Measurements from ENCODE around the gene ZDHHC14.

The ZDHHC14 gene

DNA sequence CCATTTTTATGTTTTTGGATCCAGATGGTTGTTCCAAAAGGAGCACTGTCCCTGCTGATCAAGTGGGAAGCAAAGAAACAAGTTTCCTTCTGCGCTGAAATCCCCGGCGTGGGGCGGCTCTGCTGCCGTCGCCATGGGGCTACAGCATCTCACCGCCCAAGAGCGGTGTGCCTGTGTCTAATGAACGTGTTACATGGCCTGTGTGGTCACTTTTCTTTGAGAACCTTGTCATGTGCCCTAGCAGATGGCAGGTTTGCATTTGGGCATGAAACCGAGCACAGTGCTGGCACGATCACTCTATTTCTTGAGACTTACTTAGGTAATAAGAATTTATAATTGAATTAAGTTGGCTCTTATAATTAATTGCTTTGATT is 51.9 kb downstream of the ZDHHC14 start:
- H2AFZ ChIP-seq (ENCODE audit: low read length) = no peak overlapping the region
- H2BK12ac ChIP-seq (ENCODE audit: low read length) = no peak overlapping the region
- no peak overlapping the region for H2BK5ac ChIP-seq (ENCODE audit: low read length)
- no peak overlapping the region for H3K4ac ChIP-seq (ENCODE audit: low read length)
- no peak overlapping the region for H4K91ac ChIP-seq (ENCODE audit: low read depth, low read length, poor library complexity)
- H3K23ac ChIP-seq (ENCODE audit: low read depth, low read length, poor library complexity) = no peak overlapping the region
- peaks cover 0 to 17% of the 10 kb centered on the region in 2 donors for H3K4me1 ChIP-seq (ENCODE audit: control insufficient read depth in 2 of 2, insufficient read depth in 1 of 2, low read depth in 1 of 2, low read length in 2 of 2)
- no peak overlapping the region for H3K4me2 ChIP-seq (ENCODE audit: insufficient read depth, low read length, poor library complexity, severe bottlenecking)
- no peaks in the 10 kb centered on the region for H3K9me3 ChIP-seq (replicated peaks in 1 of 2; ENCODE audit: control insufficient read depth in 2 of 2, insufficient read depth in 1 of 2, low read depth in 1 of 2, low read length in 2 of 2)
- H2AK5ac ChIP-seq (ENCODE audit: low read depth, low read length) = no peak overlapping the region
- no peak overlapping the region for H4K8ac ChIP-seq (ENCODE audit: low read depth, low read length)
- H3K27ac ChIP-seq (replicated peaks; ENCODE audit: low read length) = no peak overlapping the region
- DNase-seq (ENCODE audit: low spot score) = no peak
- H2BK120ac ChIP-seq (ENCODE audit: low read depth, low read length) = no peak overlapping the region
- no peaks in the 10 kb centered on the region for H3K36me3 ChIP-seq (replicated peaks in 1 of 2; ENCODE audit: control insufficient read depth in 2 of 2, insufficient read depth in 2 of 2, low read length in 2 of 2)
- H3K18ac ChIP-seq (ENCODE audit: low read length) = no peak overlapping the region
- no peak overlapping the region for H2BK15ac ChIP-seq (ENCODE audit: low read length)
- no CpG with 5 or more reads among the region's 11 CpGs for WGBS, 2 donors (ENCODE audit: extremely low coverage in 2 of 2, insufficient read length in 2 of 2, insufficient replicate concordance in 1 of 2)
- H3K14ac ChIP-seq (ENCODE audit: low read length) = no peak overlapping the region
- no peak overlapping the region for H3K9ac ChIP-seq (ENCODE audit: low read depth, low read length, poor library complexity)
- H3K4me3 ChIP-seq (ENCODE audit: low read length in 2 of 2) = no peak overlapping the region
- H3K27me3 ChIP-seq (ENCODE audit: control insufficient read depth in 3 of 3, insufficient read depth in 3 of 3, low read depth in 1 of 3, low read length in 3 of 3) = no peaks in the 10 kb centered on the region
- no peaks in the 10 kb centered on the region for H3K79me1 ChIP-seq (ENCODE audit: low read depth, low read length)

DNA sequence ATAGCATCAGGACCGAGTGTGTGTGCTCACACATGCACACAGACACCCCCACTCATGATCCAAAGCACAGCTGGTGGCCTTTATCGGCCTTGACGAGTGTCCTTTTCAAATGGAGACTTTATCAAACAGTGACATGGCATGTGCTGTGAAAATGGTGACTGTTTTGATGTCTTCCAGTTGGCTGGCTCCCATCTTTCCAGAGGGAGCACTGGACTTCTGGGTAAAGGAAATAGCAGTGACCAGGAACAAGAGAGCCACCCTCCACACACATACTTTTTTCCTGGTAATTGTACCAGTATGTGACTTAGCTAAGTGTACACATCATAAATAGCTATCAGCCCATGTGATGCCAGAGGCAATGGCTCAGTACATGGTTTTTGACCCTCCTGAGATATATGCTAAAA is 52.7 kb downstream of the ZDHHC14 start:
- Histone ChIP-seq H3K14ac (ENCODE audit: low read length) (no peak overlapping the region), H2BK120ac (ENCODE audit: low read depth, low read length) (no peak overlapping the region), H3K36me3 (replicated peaks in 1 of 2; ENCODE audit: control insufficient read depth in 2 of 2, insufficient read depth in 2 of 2, low read length in 2 of 2) (no peaks in the 10 kb centered on the region), H2BK5ac (ENCODE audit: low read length) (no peak overlapping the region), H3K4me2 (ENCODE audit: insufficient read depth, low read length, poor library complexity, severe bottlenecking) (no peak overlapping the region), H3K23ac (ENCODE audit: low read depth, low read length, poor library complexity) (no peak overlapping the region), H3K27me3 (ENCODE audit: control insufficient read depth in 3 of 3, insufficient read depth in 3 of 3, low read depth in 1 of 3, low read length in 3 of 3) (no peaks in the 10 kb centered on the region), H3K27ac (replicated peaks; ENCODE audit: low read length) (no peak overlapping the region), H2AFZ (ENCODE audit: low read length) (no peak overlapping the region), H3K9ac (ENCODE audit: low read depth, low read length, poor library complexity) (no peak overlapping the region), H3K18ac (ENCODE audit: low read length) (no peak overlapping the region), H3K9me3 (replicated peaks in 1 of 2; ENCODE audit: control insufficient read depth in 2 of 2, insufficient read depth in 1 of 2, low read depth in 1 of 2, low read length in 2 of 2) (no peaks in the 10 kb centered on the region), H3K4ac (ENCODE audit: low read length) (no peak overlapping the region), H3K4me3 (ENCODE audit: low read length in 2 of 2) (no peak overlapping the region), H2BK15ac (ENCODE audit: low read length) (no peak overlapping the region), H3K4me1 (ENCODE audit: control insufficient read depth in 2 of 2, insufficient read depth in 1 of 2, low read depth in 1 of 2, low read length in 2 of 2) (peaks cover 0 to 16% of the 10 kb centered on the region in 2 donors), H2AK5ac (ENCODE audit: low read depth, low read length) (no peak overlapping the region), H4K91ac (ENCODE audit: low read depth, low read length, poor library complexity) (no peak overlapping the region), H2BK12ac (ENCODE audit: low read length) (no peak overlapping the region), H3K79me1 (ENCODE audit: low read depth, low read length) (no peaks in the 10 kb centered on the region), H4K8ac (ENCODE audit: low read depth, low read length) (no peak overlapping the region)
- no peak for DNase-seq (ENCODE audit: low spot score)
- WGBS, 2 donors (ENCODE audit: extremely low coverage in 2 of 2, insufficient read length in 2 of 2, insufficient replicate concordance in 1 of 2) = no CpG with 5 or more reads among the region's 3 CpGs

DNA sequence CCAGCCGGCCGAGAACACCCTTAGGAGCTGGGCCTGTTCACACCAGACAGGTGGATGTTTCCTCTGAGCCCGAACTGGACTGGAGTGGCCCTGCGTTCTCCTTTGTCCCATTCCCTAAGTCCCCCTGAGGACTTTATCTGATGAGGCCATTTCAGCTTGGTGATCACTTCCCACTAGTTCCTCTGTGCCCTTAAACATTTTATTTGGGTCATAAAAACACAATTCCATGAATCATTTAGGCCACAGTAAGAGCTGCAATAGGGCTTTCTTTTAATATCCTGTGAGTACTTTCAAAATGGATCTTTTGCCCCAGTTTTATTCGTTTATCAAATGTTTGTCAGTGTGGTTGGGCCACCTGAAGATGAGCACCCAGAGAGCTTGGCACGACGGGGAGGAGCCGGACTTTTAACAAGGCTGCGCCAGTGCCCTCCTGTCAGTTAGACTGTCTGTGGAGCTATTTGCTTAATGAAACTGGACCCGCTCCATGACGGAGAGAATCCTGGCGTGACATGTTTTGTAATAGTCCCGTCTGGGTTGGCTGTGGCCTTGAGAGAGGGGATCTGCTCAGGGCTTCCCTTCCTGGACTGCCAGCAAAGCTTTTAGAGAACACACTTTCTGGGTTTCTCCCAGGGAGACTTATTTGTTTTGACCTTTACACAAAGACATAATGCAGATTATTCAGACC is 53.5 kb downstream of the ZDHHC14 start:
- H2BK120ac ChIP-seq (ENCODE audit: low read depth, low read length) = no peak overlapping the region
- H2AFZ ChIP-seq (ENCODE audit: low read length) = no peak overlapping the region
- no peak overlapping the region for H3K4me3 ChIP-seq (ENCODE audit: low read length in 2 of 2)
- H3K4me2 ChIP-seq (ENCODE audit: insufficient read depth, low read length, poor library complexity, severe bottlenecking) = no peak overlapping the region
- no peak overlapping the region for H3K4ac ChIP-seq (ENCODE audit: low read length)
- H2BK12ac ChIP-seq (ENCODE audit: low read length) = no peak overlapping the region
- H3K14ac ChIP-seq (ENCODE audit: low read length) = no peak overlapping the region
- no peaks in the 10 kb centered on the region for H3K36me3 ChIP-seq (replicated peaks in 1 of 2; ENCODE audit: control insufficient read depth in 2 of 2, insufficient read depth in 2 of 2, low read length in 2 of 2)
- no peak overlapping the region for H2BK5ac ChIP-seq (ENCODE audit: low read length)
- no peak overlapping the region for H3K23ac ChIP-seq (ENCODE audit: low read depth, low read length, poor library complexity)
- H4K8ac ChIP-seq (ENCODE audit: low read depth, low read length) = no peak overlapping the region
- H3K9ac ChIP-seq (ENCODE audit: low read depth, low read length, poor library complexity) = no peak overlapping the region
- H3K18ac ChIP-seq (ENCODE audit: low read length) = no peak overlapping the region
- no peak overlapping the region for H2AK5ac ChIP-seq (ENCODE audit: low read depth, low read length)
- no peaks in the 10 kb centered on the region for H3K9me3 ChIP-seq (replicated peaks in 1 of 2; ENCODE audit: control insufficient read depth in 2 of 2, insufficient read depth in 1 of 2, low read depth in 1 of 2, low read length in 2 of 2)
- DNase-seq (ENCODE audit: low spot score) = no peak
- no peaks in the 10 kb centered on the region for H3K79me1 ChIP-seq (ENCODE audit: low read depth, low read length)
- no peak overlapping the region for H3K27ac ChIP-seq (replicated peaks; ENCODE audit: low read length)
- H3K4me1 ChIP-seq (ENCODE audit: control insufficient read depth in 2 of 2, insufficient read depth in 1 of 2, low read depth in 1 of 2, low read length in 2 of 2) = peaks cover 0 to 14% of the 10 kb centered on the region in 2 donors
- no peak overlapping the region for H2BK15ac ChIP-seq (ENCODE audit: low read length)
- H4K91ac ChIP-seq (ENCODE audit: low read depth, low read length, poor library complexity) = no peak overlapping the region
- no CpG with 5 or more reads among the region's 13 CpGs for WGBS, 2 donors (ENCODE audit: extremely low coverage in 2 of 2, insufficient read length in 2 of 2, insufficient replicate concordance in 1 of 2)
- H3K27me3 ChIP-seq (ENCODE audit: control insufficient read depth in 3 of 3, insufficient read depth in 3 of 3, low read depth in 1 of 3, low read length in 3 of 3) = no peaks in the 10 kb centered on the region

DNA sequence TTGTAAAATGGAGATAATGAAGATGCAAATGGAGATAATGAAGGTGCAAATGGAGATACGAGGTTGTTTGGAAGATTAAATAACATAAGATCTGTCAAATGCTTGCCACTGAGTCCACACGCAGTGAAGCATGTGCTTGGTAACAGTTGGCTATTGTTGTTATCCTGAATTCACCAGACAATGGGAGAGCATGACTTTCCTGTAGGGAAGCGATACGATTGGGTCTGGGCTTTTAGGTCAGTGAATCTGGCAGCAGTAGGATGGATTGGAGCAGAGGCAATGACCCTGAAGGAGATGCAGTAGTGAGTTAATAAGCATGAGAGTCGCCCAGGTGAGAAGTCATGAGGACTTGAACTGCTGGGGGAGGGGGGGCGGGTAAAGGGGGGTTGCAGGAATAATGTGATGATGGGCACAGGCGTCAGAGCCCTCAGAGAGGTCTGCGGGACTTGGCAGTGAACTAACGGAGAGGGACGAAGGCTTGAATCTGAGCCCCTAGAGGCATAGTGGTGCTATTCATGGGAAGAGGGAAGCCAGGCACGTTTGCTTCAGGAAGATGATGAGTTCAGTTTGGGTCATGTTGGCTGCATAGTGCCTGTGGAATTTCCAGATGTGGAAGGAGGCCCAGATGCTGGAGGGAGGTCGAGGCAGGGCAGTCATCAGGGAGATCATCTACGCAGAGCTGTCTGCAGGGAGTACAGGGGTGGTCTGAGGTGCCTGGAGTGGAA is 55.4 kb downstream of the ZDHHC14 start:
- Histone ChIP-seq H3K14ac (ENCODE audit: low read length) (peak overlapping the region; percentile 25), H3K9me3 (replicated peaks in 1 of 2; ENCODE audit: control insufficient read depth in 2 of 2, insufficient read depth in 1 of 2, low read depth in 1 of 2, low read length in 2 of 2) (no peaks in the 10 kb centered on the region), H3K27me3 (ENCODE audit: control insufficient read depth in 3 of 3, insufficient read depth in 3 of 3, low read depth in 1 of 3, low read length in 3 of 3) (no peaks in the 10 kb centered on the region), H2BK120ac (ENCODE audit: low read depth, low read length) (no peak overlapping the region), H3K36me3 (replicated peaks in 1 of 2; ENCODE audit: control insufficient read depth in 2 of 2, insufficient read depth in 2 of 2, low read length in 2 of 2) (no peaks in the 10 kb centered on the region), H3K79me1 (ENCODE audit: low read depth, low read length) (no peaks in the 10 kb centered on the region), H3K23ac (ENCODE audit: low read depth, low read length, poor library complexity) (peak overlapping the region; percentile 61), H2AFZ (ENCODE audit: low read length) (no peak overlapping the region), H3K9ac (ENCODE audit: low read depth, low read length, poor library complexity) (no peak overlapping the region), H2AK5ac (ENCODE audit: low read depth, low read length) (peak overlapping the region; percentile 66), H2BK15ac (ENCODE audit: low read length) (no peak overlapping the region), H3K4ac (ENCODE audit: low read length) (no peak overlapping the region), H3K27ac (replicated peaks; ENCODE audit: low read length) (no peak overlapping the region), H3K18ac (ENCODE audit: low read length) (peak overlapping the region; percentile 29), H4K8ac (ENCODE audit: low read depth, low read length) (no peak overlapping the region), H4K91ac (ENCODE audit: low read depth, low read length, poor library complexity) (peak overlapping the region; percentile 14), H3K4me2 (ENCODE audit: insufficient read depth, low read length, poor library complexity, severe bottlenecking) (no peak overlapping the region), H2BK12ac (ENCODE audit: low read length) (no peak overlapping the region), H3K4me1 (ENCODE audit: control insufficient read depth in 2 of 2, insufficient read depth in 1 of 2, low read depth in 1 of 2, low read length in 2 of 2) (peaks cover 0 to 14% of the 10 kb centered on the region in 2 donors), H2BK5ac (ENCODE audit: low read length) (no peak overlapping the region), H3K4me3 (ENCODE audit: low read length in 2 of 2) (no peak overlapping the region)
- no CpG with 5 or more reads among the region's 13 CpGs for whole genome bisulfite sequencing, 2 donors (ENCODE audit: extremely low coverage in 2 of 2, insufficient read length in 2 of 2, insufficient replicate concordance in 1 of 2)
- no peak for DNase-seq (ENCODE audit: low spot score)
